A549 (cell line): ENCODE results near the gene OXTR. TPM values are rescaled to one million over a fixed set of nuclear protein-coding genes. Genes with fewer than 3 reads are reported as not detected.

Experiments used
- ATAC-seq, 2 experiments: fragments of 200-7000 bp in 1 of 2; fragments of >200 bp in 1 of 2; cut with Nextera tagmentation in 1 of 2; cut with Tn5 transposase in 1 of 2; 3 replicates each; pipeline versions ENCODE4 v1.8.0 to v1.9.1; 2018 to 2020; ENCODE audit warnings: mild to moderate bottlenecking in 1 of 2, moderate library complexity in 1 of 2
- CTCF ChIA-PET: fragments of 300-600 bp; sonication (Branson Sonifier 250); formaldehyde crosslinking; extraction: SDS; loops from one replicate; lab custom pipeline; 2021; ENCODE audit warnings: antibody characterized with exemption, inconsistent platforms; lab: Yijun Ruan, JAX
- POLR2A ChIA-PET: fragments of 350-600 bp; formaldehyde crosslinking; extraction: SDS; loops from one replicate; lab custom pipeline; 2021; ENCODE audit warnings: antibody characterized with exemption, inconsistent platforms; lab: Yijun Ruan, JAX
- DNase-seq, 2 experiments: peaks; one replicate each; pipeline versions ENCODE4 v3.0.0 to v3.0.0-alpha.2; 2011 to 2016; ENCODE audit warnings: low read depth in 1 of 2, low spot score in 1 of 2
- FAIRE-seq: peaks from 2 replicates; lab custom pipeline; 2011; peaks lifted over from hg19 to GRCh38; lab: Jason Lieb, UNC
- H3K27ac ChIP-seq, 2 experiments: fragments of >200 bp; sonication (Bioruptor Twin); formaldehyde crosslinking; 3 replicates each; pipeline ENCODE4 v1.5.1; 2016 to 2017
- H3K4me1 ChIP-seq: fragments of >200 bp; sonication (Bioruptor Twin); formaldehyde crosslinking; 3 replicates; pipeline ENCODE4 v1.6.1; 2016
- H3K4me2 ChIP-seq: fragments of >200 bp; sonication (Bioruptor Twin); formaldehyde crosslinking; 3 replicates; pipeline ENCODE4 v1.6.1; 2016
- H3K4me3 ChIP-seq: fragments of >200 bp; sonication (Bioruptor Twin); formaldehyde crosslinking; 3 replicates; pipeline ENCODE4 v1.5.1; 2016
- H3K9me3 ChIP-seq: fragments of >200 bp; sonication (Bioruptor Twin); formaldehyde crosslinking; 3 replicates; pipeline ENCODE4 v1.6.1; 2016
- ATOH8 ChIP-seq: fragments of 250-450 bp; sonication (Bioruptor Pico); IDR thresholded peaks from 2 replicates; pipeline ENCODE4 v1.5.0; 2020; ENCODE audit warnings: low read depth, mild to moderate bottlenecking, moderate library complexity
- BCL3 ChIP-seq: fragments of >200 bp; sonication (Bioruptor Twin); formaldehyde crosslinking; IDR thresholded peaks from 3 replicates; pipeline ENCODE4 v1.6.1; 2016
- BHLHE40 ChIP-seq: IDR thresholded peaks from 2 replicates; pipeline ENCODE4 v1.6.1; 2012; ENCODE audit warnings: low read depth, low read length, inconsistent platforms
- CBX2 ChIP-seq: fragments of 200-600 bp; sonication (generic); IDR thresholded peaks from 2 replicates; pipeline ENCODE4 v1.6.1; 2016; ENCODE audit warnings: low read depth, mild to moderate bottlenecking, borderline replicate concordance
- CBX8 ChIP-seq: fragments of 200-600 bp; sonication (generic); IDR thresholded peaks from 2 replicates; pipeline ENCODE4 v1.6.1; 2016
- CEBPB ChIP-seq, 2 experiments: fragments of >200 bp in 1 of 2; sonication (Bioruptor Twin) in 1 of 2; formaldehyde crosslinking in 1 of 2; IDR thresholded peaks; 2 replicates each; pipeline ENCODE4 v1.6.1; 2012 to 2016
- CHD4 ChIP-seq: fragments of 200-600 bp; sonication (generic); IDR thresholded peaks from 2 replicates; pipeline ENCODE4 v1.6.1; 2016; ENCODE audit warnings: antibody characterized with exemption, mild to moderate bottlenecking, borderline replicate concordance
- CTCF ChIP-seq: fragments of >200 bp; sonication (Bioruptor Twin); formaldehyde crosslinking; IDR thresholded peaks from 3 replicates; pipeline ENCODE4 v1.5.1; 2016
- EHF ChIP-seq: fragments of 250-450 bp; sonication (Bioruptor Pico); IDR thresholded peaks from 2 replicates; pipeline ENCODE4 v1.5.0; 2020; ENCODE audit warnings: mild to moderate bottlenecking
- ESRRA ChIP-seq: fragments of 150-350 bp; IDR thresholded peaks from 2 replicates; pipeline ENCODE4 v1.6.1; 2014; ENCODE audit warnings: mild to moderate bottlenecking, low read length, borderline replicate concordance
- HDAC2 ChIP-seq: fragments of 200-600 bp; sonication (generic); IDR thresholded peaks from 2 replicates; pipeline ENCODE4 v1.6.1; 2016
- HEYL ChIP-seq: fragments of 250-450 bp; sonication (Bioruptor Pico); IDR thresholded peaks from 2 replicates; pipeline ENCODE4 v1.8.0; 2021; ENCODE audit warnings: mild to moderate bottlenecking, moderate library complexity
- JUNB ChIP-seq: fragments of >200 bp; sonication (Bioruptor Twin); formaldehyde crosslinking; IDR thresholded peaks from 2 replicates; pipeline ENCODE4 v1.6.1; 2016
- KDM5A ChIP-seq: fragments of 200-600 bp; sonication (generic); IDR thresholded peaks from 2 replicates; pipeline ENCODE4 v1.6.1; 2016; ENCODE audit warnings: antibody characterized with exemption, mild to moderate bottlenecking
- MAX ChIP-seq: IDR thresholded peaks from 2 replicates; pipeline ENCODE4 v1.6.1; 2012
- MAZ ChIP-seq: fragments of 150-350 bp; IDR thresholded peaks from 2 replicates; pipeline ENCODE4 v1.6.1; 2014; ENCODE audit warnings: antibody characterized with exemption, low read depth, low read length, borderline replicate concordance
- NPAS2 ChIP-seq: fragments of 250-450 bp; sonication (Bioruptor Pico); IDR thresholded peaks from 2 replicates; pipeline ENCODE4 v1.8.0; 2022; ENCODE audit warnings: mild to moderate bottlenecking, moderate library complexity, borderline replicate concordance
- PBX3 ChIP-seq: IDR thresholded peaks from 2 replicates; pipeline ENCODE4 v1.6.1; 2012
- POLR2A ChIP-seq: IDR thresholded peaks from 2 replicates; pipeline ENCODE4 v1.6.1; 2012; ENCODE audit warnings: mild to moderate bottlenecking, low read length
- RAD21 ChIP-seq, 2 experiments: fragments of >200 bp in 1 of 2; sonication (Bioruptor Twin) in 1 of 2; formaldehyde crosslinking in 1 of 2; IDR thresholded peaks in 1 of 2; conservative IDR thresholded peaks in 1 of 2; 2 replicates in 1 of 2; 3 replicates in 1 of 2; pipeline ENCODE4 v1.6.1; 2012 to 2018; ENCODE audit warnings: inconsistent platforms in 1 of 2
- RARB ChIP-seq: fragments of 250-450 bp; sonication (Bioruptor Pico); IDR thresholded peaks from 2 replicates; pipeline ENCODE4 v1.8.0; 2021; ENCODE audit warnings: mild to moderate bottlenecking, moderate library complexity
- SMC3 ChIP-seq: fragments of >200 bp; sonication (Bioruptor Twin); formaldehyde crosslinking; IDR thresholded peaks from 3 replicates; pipeline ENCODE4 v1.6.1; 2018; ENCODE audit warnings: inconsistent platforms
- ZC3H11A ChIP-seq: fragments of 450-650 bp; IDR thresholded peaks from 2 replicates; pipeline ENCODE4 v1.6.1; 2014; ENCODE audit warnings: antibody characterized with exemption, mild to moderate bottlenecking
- ZFP36 ChIP-seq: fragments of 450-650 bp; IDR thresholded peaks from 2 replicates; pipeline ENCODE4 v1.6.1; 2014; ENCODE audit warnings: borderline replicate concordance; ENCODE audit not compliant: partially characterized antibody
- WGBS: methylation state at CpG from one replicate; pipeline ENCODE4 v1.1.6; 2017; ENCODE audit errors: missing lambda C conversion rate; 5-methylcytosine and 5-hydroxymethylcytosine counted together
- polyA plus RNA-seq, 4 experiments: library from polyadenylated mRNA; depleted of rRNA in 3 of 4; stranded (reverse); fragments of >200 nt; fragmentation: RNase III in 1 of 4; extraction: RNeasy Plus Mini Kit Qiagen cat#74134 plus additional on column Dnase treatment in 1 of 4; gene quantifications; 2 replicates in 3 of 4; 3 replicates in 1 of 4; pipeline ENCODE4 v1.2.3, GENCODE V29; 2011 to 2017

Gene OXTR
- polyA plus RNA-seq, 2 of the 4 experiments (the other 2 are of a cell fraction) = 2.1 to 2.4 TPM

- ATAC-seq = no peak
- Histone ChIP-seq H3K4me2 (no peak overlapping the region), H3K9me3 (no peaks in the 10 kb centered on the region), H3K27ac (peak overlapping the region in 1 of 2 experiments; percentile 80; a peak in 3 of 6 replicates), H3K4me3 (no peak overlapping the region), H3K4me1 (peaks cover 36% of the 10 kb centered on the region)
- ChIA-PET POLR2A (no interaction called here), CTCF (interaction anchor here (2.6 to 5.2 kb wide), 2 partner anchors 13 to 32 kb away, joined by 11 to 48 read pairs; partner anchors contain the start of gene OXTR)
- FAIRE-seq = no peak
- DNase-seq = no peak
- no peak for TF ChIP-seq MAX
- TF ChIP-seq KDM5A = no peak
- no peak for TF ChIP-seq CEBPB (IDR thresholded peaks at IDR 0.05)
- TF ChIP-seq ZFP36 = no peak
- TF ChIP-seq ZC3H11A = no peak
- TF ChIP-seq BHLHE40 = no peak
- TF ChIP-seq CBX8 = no peak
- no peak for TF ChIP-seq CTCF
- TF ChIP-seq JUNB = no peak
- TF ChIP-seq NPAS2 (CRISPR knock-in tag) = no peak
- TF ChIP-seq ATOH8 (CRISPR knock-in tag) = no peak
- no peak for TF ChIP-seq CBX2
- TF ChIP-seq ESRRA = no peak
- no peak for TF ChIP-seq CHD4
Observed at GRCh38 chr3:8737823-8738222, 31.6 kb downstream of the OXTR start.

- ChIA-PET POLR2A (no interaction called here), CTCF (interaction anchor here (5.2 kb wide), 1 partner anchor 32 kb away, joined by 48 read pairs; the partner anchor contains the start of gene OXTR)
- Histone ChIP-seq H3K4me3 (no peak overlapping the region), H3K4me1 (peaks cover 31% of the 10 kb centered on the region), H3K9me3 (no peaks in the 10 kb centered on the region), H3K4me2 (no peak overlapping the region), H3K27ac (peak overlapping the region in 1 of 2 experiments; percentile 80; a peak in 3 of 6 replicates)
- WGBS = 73% methylated on average over 4 of the region's 4 CpGs
- FAIRE-seq (no peak), DNase-seq (no peak), ATAC-seq (no peak)
- TF ChIP-seq ATOH8 (CRISPR knock-in tag) = no peak
- no peak for TF ChIP-seq BCL3
- no peak for TF ChIP-seq HEYL
- no peak for TF ChIP-seq PBX3
- TF ChIP-seq NPAS2 (CRISPR knock-in tag) = no peak
Observed at GRCh38 chr3:8737301-8737700, 32.1 kb downstream of the OXTR start.

- no peaks in the 10 kb centered on the region for H3K9me3 ChIP-seq
- DNase-seq (no peak), FAIRE-seq (no peak), ATAC-seq (no peak)
- H3K4me1 ChIP-seq = peaks cover 22% of the 10 kb centered on the region
- peak overlapping the region in 1 of 2 experiments; percentile 33; a peak in 2 of 6 replicates for H3K27ac ChIP-seq
- POLR2A ChIA-PET = no interaction called here
- CTCF ChIA-PET = interaction anchor here (1.0 to 3.6 kb wide), 3 partner anchors 20 to 33 kb away, joined by 3 to 13 read pairs (median 4); partner anchors contain the start of gene OXTR
- WGBS = 92% methylated on average over 11 of the region's 11 CpGs
- no peak overlapping the region for H3K4me3 ChIP-seq
- no peak overlapping the region for H3K4me2 ChIP-seq
- TF ChIP-seq ZFP36 (no peak), ZC3H11A (no peak), ATOH8 (CRISPR knock-in tag) (no peak), CEBPB (IDR thresholded peaks at IDR 0.05) (no peak), HDAC2 (no peak), SMC3 (no peak), RARB (no peak), RAD21 (conservative IDR thresholded peaks at IDR 0.05 in 1 of 2, IDR thresholded peaks at IDR 0.05 in 1 of 2) (no peak), MAZ (no peak), POLR2A (no peak), EHF (CRISPR knock-in tag) (no peak), CTCF (no peak)
Observed at GRCh38 chr3:8736436-8736835, 33.0 kb downstream of the OXTR start.
